GM12891 (cell line): Measurements from ENCODE around the gene LEP.

Source experiments
- PAX5 ChIP-seq: IDR thresholded peaks from 2 replicates; pipeline ENCODE4 v1.6.1; 2011; ENCODE audit warnings: low read length, moderate library complexity, mild to moderate bottlenecking; ENCODE audit not compliant: insufficient read depth, severe bottlenecking
- POLR2A ChIP-seq: IDR thresholded peaks from 2 replicates; pipeline ENCODE4 v1.6.1; 2011; ENCODE audit warnings: low read depth, low read length, control low read depth
- POLR2AphosphoS5 ChIP-seq: IDR thresholded peaks from 2 replicates; pipeline ENCODE4 v1.6.1; 2011; ENCODE audit warnings: low read depth, low read length, control low read depth
- POU2F2 ChIP-seq: IDR thresholded peaks from 2 replicates; pipeline ENCODE4 v1.6.1; 2011; ENCODE audit warnings: low read depth, mild to moderate bottlenecking, control low read depth, low read length, moderate library complexity
- SPI1 ChIP-seq: IDR thresholded peaks from 2 replicates; pipeline ENCODE4 v1.6.1; 2011; ENCODE audit warnings: low read depth, low read length, control low read depth
- TAF1 ChIP-seq: IDR thresholded peaks from 2 replicates; pipeline ENCODE4 v1.6.1; 2011; ENCODE audit warnings: low read depth, low read length, control low read depth

DNA sequence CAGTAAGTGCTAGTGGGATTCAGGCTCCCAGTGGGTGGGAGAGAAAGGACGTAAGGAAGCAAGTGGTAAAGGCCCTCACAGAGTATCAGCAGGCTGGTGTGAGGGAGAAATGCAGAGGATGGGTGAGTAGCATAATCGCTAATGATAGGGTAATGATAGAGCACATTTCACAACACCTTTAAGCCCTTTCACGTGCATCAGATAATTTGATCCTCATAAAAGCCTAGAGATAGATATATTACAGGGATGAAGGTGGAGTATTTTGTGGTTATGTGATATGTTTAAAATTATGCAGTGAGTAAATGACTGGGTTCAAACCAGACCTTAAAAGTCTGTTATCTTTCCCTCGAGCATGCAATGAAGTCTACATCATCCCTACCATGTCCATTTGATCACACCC lies 10.3 kb downstream of the LEP start:
- TF ChIP-seq POLR2A (no peak), POLR2AphosphoS5 (no peak), SPI1 (no peak), TAF1 (no peak), PAX5 (no peak), POU2F2 (no peak)
